ENCODE data around the gene SAMD14. TPM values are rescaled to one million over a fixed set of nuclear protein-coding genes. Genes with fewer than 3 reads are reported as not detected.

The SAMD14 gene
- polyA plus RNA-seq, 2 donors, result 0.37 to 0.44 TPM

GRCh38 chr17:50154604-50155003 lies 24.6 kb upstream of the SAMD14 start:
- Histone ChIP-seq H3K4me3 (ENCODE audit: low read depth in 1 of 2, low read length in 2 of 2) (no peak overlapping the region), H3K36me3 (ENCODE audit: control insufficient read depth in 2 of 2, insufficient read depth in 2 of 2, low read length in 1 of 2) (no peaks in the 10 kb centered on the region), H3K4me1 (ENCODE audit: control insufficient read depth in 2 of 2, insufficient read depth in 2 of 2, low read length in 1 of 2) (peaks cover 0 to 15% of the 10 kb centered on the region in 2 donors), H3K27ac (ENCODE audit: low read depth in 2 of 2, low read length in 1 of 2) (peak overlapping the region; percentile 14 to 79), H3K9me3 (ENCODE audit: control insufficient read depth in 2 of 2, insufficient read depth in 1 of 2, low read depth in 1 of 2, low read length in 1 of 2) (no peaks in the 10 kb centered on the region), H3K27me3 (ENCODE audit: control insufficient read depth in 1 of 2, insufficient read depth in 2 of 2, low read length in 2 of 2) (no peaks in the 10 kb centered on the region)
- 17 to 43% methylated on average over 1 of the region's 1 CpG for WGBS, 2 donors

- peaks cover 0 to 15% of the 10 kb centered on the region in 2 donors for H3K4me1 ChIP-seq (ENCODE audit: control insufficient read depth in 2 of 2, insufficient read depth in 2 of 2, low read length in 1 of 2)
- H3K4me3 ChIP-seq (ENCODE audit: low read depth in 1 of 2, low read length in 2 of 2), result no peak overlapping the region
- H3K27me3 ChIP-seq (ENCODE audit: control insufficient read depth in 1 of 2, insufficient read depth in 2 of 2, low read length in 2 of 2), result no peaks in the 10 kb centered on the region
- WGBS, 2 donors, result 36 to 39% methylated on average over 16 of the region's 16 CpGs
- H3K27ac ChIP-seq (ENCODE audit: low read depth in 2 of 2, low read length in 1 of 2), result peak overlapping the region; percentile 21 to 79
- no peaks in the 10 kb centered on the region for H3K36me3 ChIP-seq (ENCODE audit: control insufficient read depth in 2 of 2, insufficient read depth in 2 of 2, low read length in 1 of 2)
- no peaks in the 10 kb centered on the region for H3K9me3 ChIP-seq (ENCODE audit: control insufficient read depth in 2 of 2, insufficient read depth in 1 of 2, low read depth in 1 of 2, low read length in 1 of 2)
Observed at GRCh38 chr17:50153650-50154575, 24.0 kb upstream of the SAMD14 start.

- peak overlapping the region in 1 of 2 donors; percentile 91 for H3K27ac ChIP-seq (ENCODE audit: low read depth in 2 of 2, low read length in 1 of 2)
- peaks cover 5 to 18% of the 10 kb centered on the region in 2 donors for H3K4me1 ChIP-seq (ENCODE audit: control insufficient read depth in 2 of 2, insufficient read depth in 2 of 2, low read length in 1 of 2)
- H3K4me3 ChIP-seq (ENCODE audit: low read depth in 1 of 2, low read length in 2 of 2), result no peak overlapping the region
- no peaks in the 10 kb centered on the region for H3K36me3 ChIP-seq (ENCODE audit: control insufficient read depth in 2 of 2, insufficient read depth in 2 of 2, low read length in 1 of 2)
- 65 to 76% methylated on average over 7 of the region's 7 CpGs for WGBS, 2 donors
- no peaks in the 10 kb centered on the region for H3K9me3 ChIP-seq (ENCODE audit: control insufficient read depth in 2 of 2, insufficient read depth in 1 of 2, low read depth in 1 of 2, low read length in 1 of 2)
- H3K27me3 ChIP-seq (ENCODE audit: control insufficient read depth in 1 of 2, insufficient read depth in 2 of 2, low read length in 2 of 2), result no peaks in the 10 kb centered on the region
Observed at GRCh38 chr17:50152736-50153135, 22.8 kb upstream of the SAMD14 start.

GRCh38 chr17:50151937-50152547 lies 22.1 kb upstream of the SAMD14 start:
- Histone ChIP-seq H3K27ac (ENCODE audit: low read depth in 2 of 2, low read length in 1 of 2) (peak overlapping the region; percentile 82 to 91), H3K9me3 (ENCODE audit: control insufficient read depth in 2 of 2, insufficient read depth in 1 of 2, low read depth in 1 of 2, low read length in 1 of 2) (no peaks in the 10 kb centered on the region), H3K4me3 (ENCODE audit: low read depth in 1 of 2, low read length in 2 of 2) (peak overlapping the region; percentile 26 to 81), H3K4me1 (ENCODE audit: control insufficient read depth in 2 of 2, insufficient read depth in 2 of 2, low read length in 1 of 2) (peaks cover 11 to 20% of the 10 kb centered on the region in 2 donors), H3K27me3 (ENCODE audit: control insufficient read depth in 1 of 2, insufficient read depth in 2 of 2, low read length in 2 of 2) (no peaks in the 10 kb centered on the region), H3K36me3 (ENCODE audit: control insufficient read depth in 2 of 2, insufficient read depth in 2 of 2, low read length in 1 of 2) (peaks cover 0 to under 1% of the 10 kb centered on the region in 2 donors)
- WGBS, 2 donors, result 1% methylated on average over 11 to 12 of the region's 12 CpGs

GRCh38 chr17:50151041-50151936 lies 21.3 kb upstream of the SAMD14 start:
- H3K27me3 ChIP-seq (ENCODE audit: control insufficient read depth in 1 of 2, insufficient read depth in 2 of 2, low read length in 2 of 2), result no peaks in the 10 kb centered on the region
- H3K36me3 ChIP-seq (ENCODE audit: control insufficient read depth in 2 of 2, insufficient read depth in 2 of 2, low read length in 1 of 2), result peaks cover 0 to 2% of the 10 kb centered on the region in 2 donors
- WGBS, 2 donors, result 0 to 1% methylated on average over 29 to 40 of the region's 40 CpGs
- no peaks in the 10 kb centered on the region for H3K9me3 ChIP-seq (ENCODE audit: control insufficient read depth in 2 of 2, insufficient read depth in 1 of 2, low read depth in 1 of 2, low read length in 1 of 2)
- peaks cover 13 to 28% of the 10 kb centered on the region in 2 donors for H3K4me1 ChIP-seq (ENCODE audit: control insufficient read depth in 2 of 2, insufficient read depth in 2 of 2, low read length in 1 of 2)
- H3K27ac ChIP-seq (ENCODE audit: low read depth in 2 of 2, low read length in 1 of 2), result peak overlapping the region; percentile 82 to 91
- peak overlapping the region; percentile 75 to 81 for H3K4me3 ChIP-seq (ENCODE audit: low read depth in 1 of 2, low read length in 2 of 2)

- H3K27me3 ChIP-seq (ENCODE audit: control insufficient read depth in 1 of 2, insufficient read depth in 2 of 2, low read length in 2 of 2), result no peaks in the 10 kb centered on the region
- WGBS, 2 donors, result 0 to 1% methylated on average over 67 to 69 of the region's 69 CpGs
- no peaks in the 10 kb centered on the region for H3K9me3 ChIP-seq (ENCODE audit: control insufficient read depth in 2 of 2, insufficient read depth in 1 of 2, low read depth in 1 of 2, low read length in 1 of 2)
- peak within 1 kb of the TSS; percentile 75 to 81 for H3K4me3 ChIP-seq (ENCODE audit: low read depth in 1 of 2, low read length in 2 of 2)
- H3K36me3 ChIP-seq (ENCODE audit: control insufficient read depth in 2 of 2, insufficient read depth in 2 of 2, low read length in 1 of 2), result peaks cover 0 to 3% of the 10 kb centered on the region in 2 donors
- peaks cover 17 to 35% of the 10 kb centered on the region in 2 donors for H3K4me1 ChIP-seq (ENCODE audit: control insufficient read depth in 2 of 2, insufficient read depth in 2 of 2, low read length in 1 of 2)
- H3K27ac ChIP-seq (ENCODE audit: low read depth in 2 of 2, low read length in 1 of 2), result peak within 1 kb of the TSS; percentile 82 to 91
Observed at GRCh38 chr17:50150354-50151040, 20.5 kb upstream of the SAMD14 start, which contains the start of gene PPP1R9B. Gene PPP1R9B, minus strand, starts transcription at chr17:50150677. Its CDS starts 164 bp downstream, at chr17:50150513.

GRCh38 chr17:50149417-50150353 lies 19.7 kb upstream of the SAMD14 start:
- H3K27me3 ChIP-seq (ENCODE audit: control insufficient read depth in 1 of 2, insufficient read depth in 2 of 2, low read length in 2 of 2), result no peaks in the 10 kb centered on the region
- H3K36me3 ChIP-seq (ENCODE audit: control insufficient read depth in 2 of 2, insufficient read depth in 2 of 2, low read length in 1 of 2), result peaks cover under 1 to 6% of the 10 kb centered on the region in 2 donors
- H3K27ac ChIP-seq (ENCODE audit: low read depth in 2 of 2, low read length in 1 of 2), result peak overlapping the region; percentile 82 to 91
- H3K4me3 ChIP-seq (ENCODE audit: low read depth in 1 of 2, low read length in 2 of 2), result peak overlapping the region; percentile 75 to 81
- H3K9me3 ChIP-seq (ENCODE audit: control insufficient read depth in 2 of 2, insufficient read depth in 1 of 2, low read depth in 1 of 2, low read length in 1 of 2), result no peaks in the 10 kb centered on the region
- WGBS, 2 donors, result 1% methylated on average over 84 to 123 of the region's 123 CpGs
- H3K4me1 ChIP-seq (ENCODE audit: control insufficient read depth in 2 of 2, insufficient read depth in 2 of 2, low read length in 1 of 2), result peaks cover 22 to 43% of the 10 kb centered on the region in 2 donors

- H3K4me1 ChIP-seq (ENCODE audit: control insufficient read depth in 2 of 2, insufficient read depth in 2 of 2, low read length in 1 of 2), result peaks cover 22 to 48% of the 10 kb centered on the region in 2 donors
- no peaks in the 10 kb centered on the region for H3K9me3 ChIP-seq (ENCODE audit: control insufficient read depth in 2 of 2, insufficient read depth in 1 of 2, low read depth in 1 of 2, low read length in 1 of 2)
- H3K36me3 ChIP-seq (ENCODE audit: control insufficient read depth in 2 of 2, insufficient read depth in 2 of 2, low read length in 1 of 2), result peaks cover 3 to 13% of the 10 kb centered on the region in 2 donors
- peak overlapping the region; percentile 82 to 91 for H3K27ac ChIP-seq (ENCODE audit: low read depth in 2 of 2, low read length in 1 of 2)
- 0 to 1% methylated on average over 21 to 30 of the region's 30 CpGs for WGBS, 2 donors
- no peaks in the 10 kb centered on the region for H3K27me3 ChIP-seq (ENCODE audit: control insufficient read depth in 1 of 2, insufficient read depth in 2 of 2, low read length in 2 of 2)
- H3K4me3 ChIP-seq (ENCODE audit: low read depth in 1 of 2, low read length in 2 of 2), result peak overlapping the region; percentile 75 to 81
Observed at GRCh38 chr17:50149091-50149416, 19.1 kb upstream of the SAMD14 start.

All from esophagus (tissue), 2 donors.